ENCODE results near the gene ANO7.

The ANO7 gene

GRCh38 chr2:241273210-241274020, 84.9 kb downstream of the ANO7 start:
- Histone ChIP-seq H3K4me3 (ENCODE audit: low read depth in 1 of 2, low read length in 2 of 2) (no peak overlapping the region), H3K9me3 (ENCODE audit: insufficient read depth, low read length, severe bottlenecking) (no peaks in the 10 kb centered on the region), H3K79me2 (ENCODE audit: insufficient read depth, low read length) (peaks cover 91% of the 10 kb centered on the region), H4K20me1 (ENCODE audit: insufficient read depth, low read length) (peaks cover 65% of the 10 kb centered on the region), H3K27me3 (ENCODE audit: insufficient read depth, low read length, poor library complexity) (no peaks in the 10 kb centered on the region), H3K36me3 (ENCODE audit: insufficient read depth, low read length) (peaks cover 10% of the 10 kb centered on the region), H3K9ac (ENCODE audit: low read depth, low read length) (no peak overlapping the region), H3K4me1 (ENCODE audit: insufficient read depth, low read length) (no peaks in the 10 kb centered on the region), H3K4me2 (ENCODE audit: insufficient read depth, low read length) (no peak overlapping the region), H3K27ac (ENCODE audit: low read length) (no peak overlapping the region), H2AFZ (ENCODE audit: low read depth, low read length) (no peak overlapping the region)
- ATAC-seq (ENCODE audit: insufficient read depth, low read depth) (no peak), DNase-seq (no peak)
- no peak for TF ChIP-seq EZH2 (IDR thresholded peaks at IDR 0.05; ENCODE audit: borderline replicate concordance, low read depth, low read length, severe bottlenecking)
- TF ChIP-seq, protein P1, sequence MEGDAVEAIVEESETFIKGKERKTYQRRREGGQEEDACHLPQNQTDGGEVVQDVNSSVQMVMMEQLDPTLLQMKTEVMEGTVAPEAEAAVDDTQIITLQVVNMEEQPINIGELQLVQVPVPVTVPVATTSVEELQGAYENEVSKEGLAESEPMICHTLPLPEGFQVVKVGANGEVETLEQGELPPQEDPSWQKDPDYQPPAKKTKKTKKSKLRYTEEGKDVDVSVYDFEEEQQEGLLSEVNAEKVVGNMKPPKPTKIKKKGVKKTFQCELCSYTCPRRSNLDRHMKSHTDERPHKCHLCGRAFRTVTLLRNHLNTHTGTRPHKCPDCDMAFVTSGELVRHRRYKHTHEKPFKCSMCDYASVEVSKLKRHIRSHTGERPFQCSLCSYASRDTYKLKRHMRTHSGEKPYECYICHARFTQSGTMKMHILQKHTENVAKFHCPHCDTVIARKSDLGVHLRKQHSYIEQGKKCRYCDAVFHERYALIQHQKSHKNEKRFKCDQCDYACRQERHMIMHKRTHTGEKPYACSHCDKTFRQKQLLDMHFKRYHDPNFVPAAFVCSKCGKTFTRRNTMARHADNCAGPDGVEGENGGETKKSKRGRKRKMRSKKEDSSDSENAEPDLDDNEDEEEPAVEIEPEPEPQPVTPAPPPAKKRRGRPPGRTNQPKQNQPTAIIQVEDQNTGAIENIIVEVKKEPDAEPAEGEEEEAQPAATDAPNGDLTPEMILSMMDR (IDR thresholded peaks at IDR 0.05; ENCODE audit: borderline replicate concordance, extremely low read depth, low read length, poor library complexity, severe bottlenecking), result peak; percentile 8

DNA sequence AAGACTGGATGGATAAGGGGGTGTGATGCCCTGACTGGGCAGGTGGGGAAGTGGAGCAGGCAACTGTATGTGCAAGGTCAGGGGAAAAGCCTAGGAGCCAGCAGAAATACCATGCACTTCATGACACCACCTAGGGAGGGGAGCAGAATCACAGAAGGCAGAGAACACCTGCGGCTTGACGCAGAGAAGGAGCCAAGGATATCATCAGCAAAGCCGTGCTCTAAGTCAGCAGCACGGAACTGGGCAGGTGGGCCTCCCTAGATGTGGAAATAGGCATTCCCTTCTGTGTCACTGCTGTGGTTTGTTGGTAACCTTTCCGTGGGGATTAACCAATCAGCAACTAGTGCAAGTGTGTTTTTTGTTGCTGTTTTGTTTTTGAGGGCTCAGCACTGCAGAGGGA, 85.7 kb downstream of the ANO7 start:
- peaks cover 92% of the 10 kb centered on the region for H3K79me2 ChIP-seq (ENCODE audit: insufficient read depth, low read length)
- no peaks in the 10 kb centered on the region for H3K27me3 ChIP-seq (ENCODE audit: insufficient read depth, low read length, poor library complexity)
- H3K4me3 ChIP-seq (ENCODE audit: low read depth in 1 of 2, low read length in 2 of 2), result no peak overlapping the region
- TF ChIP-seq, protein P1 (IDR thresholded peaks at IDR 0.05; ENCODE audit: borderline replicate concordance, extremely low read depth, low read length, poor library complexity, severe bottlenecking), result no peak
- no peak for TF ChIP-seq EZH2 (IDR thresholded peaks at IDR 0.05; ENCODE audit: borderline replicate concordance, low read depth, low read length, severe bottlenecking)
- peaks cover 8% of the 10 kb centered on the region for H3K36me3 ChIP-seq (ENCODE audit: insufficient read depth, low read length)
- peaks cover 59% of the 10 kb centered on the region for H4K20me1 ChIP-seq (ENCODE audit: insufficient read depth, low read length)
- peaks cover 2% of the 10 kb centered on the region; the same call in 1 of the 2 replicates for H3K4me1 ChIP-seq (ENCODE audit: insufficient read depth, low read length)
- no peak overlapping the region for H3K9ac ChIP-seq (ENCODE audit: low read depth, low read length)
- H3K4me2 ChIP-seq (ENCODE audit: insufficient read depth, low read length), result no peak overlapping the region
- DNase-seq (no peak), ATAC-seq (ENCODE audit: insufficient read depth, low read depth) (no peak)
- no peak overlapping the region for H2AFZ ChIP-seq (ENCODE audit: low read depth, low read length)
- H3K9me3 ChIP-seq (ENCODE audit: insufficient read depth, low read length, severe bottlenecking), result no peaks in the 10 kb centered on the region
- H3K27ac ChIP-seq (ENCODE audit: low read length), result no peak overlapping the region

All from DND-41 (cell line).